Activated CD4-positive, alpha-beta T cell treated with anti-CD3 and anti-CD28 coated beads for 36 hours (primary cell): ENCODE measurements around the gene PHETA2. TPM values are rescaled to one million over a fixed set of nuclear protein-coding genes. Genes with fewer than 3 reads are reported as not detected.
"Not testable (repeated sequence)": the region's sequence is repeated elsewhere in the genome, so short reads cannot be mapped to it uniquely, and the experiment has no call there.

Experiments used
- ATAC-seq: fragments of 200-7000 bp; cut with Tn5 transposase; one replicate; pipeline ENCODE4 v1.10.0; 2021; ENCODE audit warnings: mild to moderate bottlenecking, moderate library complexity
- CTCF ChIA-PET: fragments of 350-600 bp; sonication (Branson Sonifier 250); formaldehyde crosslinking; loops from one replicate; lab custom pipeline; 2021; ENCODE audit warnings: antibody characterized with exemption; lab: Charles Lee
- POLR2A ChIA-PET: fragments of 350-600 bp; sonication (Branson Sonifier 250); formaldehyde crosslinking; loops from one replicate; lab custom pipeline; 2021; ENCODE audit warnings: antibody characterized with exemption, inconsistent platforms; lab: Charles Lee
- DNase-seq: peaks from one replicate; pipeline ENCODE4 v3.0.0-alpha.2; 2020
- H3K27ac Mint-ChIP-seq: one replicate; pipeline ENCODE4 v1.8.0; 2021; ENCODE audit warnings: mixed read lengths
- H3K27me3 Mint-ChIP-seq: one replicate; pipeline ENCODE4 v1.8.0; 2021; ENCODE audit warnings: mixed read lengths
- H3K36me3 Mint-ChIP-seq: one replicate; pipeline ENCODE4 v1.8.0; 2021; ENCODE audit warnings: low read depth, mixed read lengths
- H3K4me1 Mint-ChIP-seq: one replicate; pipeline ENCODE4 v1.8.0; 2021; ENCODE audit warnings: mixed read lengths
- H3K4me3 Mint-ChIP-seq: one replicate; pipeline ENCODE4 v1.8.0; 2021; ENCODE audit warnings: mild to moderate bottlenecking, moderate library complexity, mixed read lengths
- H3K9me3 Mint-ChIP-seq: one replicate; pipeline ENCODE4 v1.8.0; 2021; ENCODE audit warnings: low read depth, mixed read lengths
- intact Hi-C, 2 experiments: fragments of 100-400 bp; cut with DNase I in 1 of 2; cut with micrococcal nuclease in 1 of 2; formaldehyde crosslinking; loops; one replicate each; pipeline versions ENCODE4 v1.14.2 to v1.15.1; 2022 to 2024; cut with DNase I, micrococcal nuclease
- total RNA-seq, 2 experiments: library from RNA; stranded (reverse); gene quantifications; one replicate each; pipeline ENCODE4 v1.2.3, GENCODE V29; 2021

PHETA2 gene
- total RNA-seq, 2 experiments from 2014 or later: 1.4 to 2.3 TPM

DNA sequence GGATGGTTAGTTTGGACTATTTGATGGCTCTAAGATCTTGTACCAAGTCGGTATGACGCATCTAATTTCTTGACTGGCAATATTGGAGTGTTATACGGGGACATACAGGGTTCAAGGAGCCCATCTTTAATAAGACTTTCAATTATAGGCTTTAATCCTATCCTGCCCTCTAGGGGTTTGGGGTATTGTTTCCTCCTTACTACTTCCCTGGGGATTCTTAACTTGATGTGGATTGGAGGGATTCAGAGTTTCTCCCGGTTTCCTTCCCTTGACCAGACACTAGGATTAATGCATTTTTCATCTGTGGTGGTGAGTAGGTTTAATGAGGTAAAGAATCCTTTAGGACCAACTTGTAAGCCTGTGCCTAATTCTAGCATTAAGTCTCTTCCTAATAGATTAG, 37.8 kb downstream of the PHETA2 start:
- DNase-seq: no peak
- no peak for ATAC-seq
- intact Hi-C loops: no loop called here
- Mint-ChIP-seq H3K27me3 (no peaks in the 10 kb centered on the region), H3K27ac (no peak overlapping the region), H3K36me3 (peaks cover 16% of the 10 kb centered on the region), H3K4me1 (no peaks in the 10 kb centered on the region), H3K4me3 (no peak overlapping the region), H3K9me3 (peaks cover 11% of the 10 kb centered on the region)
- POLR2A ChIA-PET: no interaction called here
- CTCF ChIA-PET: interaction anchor here (0.9 kb wide), 1 partner anchor 23 kb away, joined by 7 read pairs; no protein-coding TSS in a partner anchor

DNA sequence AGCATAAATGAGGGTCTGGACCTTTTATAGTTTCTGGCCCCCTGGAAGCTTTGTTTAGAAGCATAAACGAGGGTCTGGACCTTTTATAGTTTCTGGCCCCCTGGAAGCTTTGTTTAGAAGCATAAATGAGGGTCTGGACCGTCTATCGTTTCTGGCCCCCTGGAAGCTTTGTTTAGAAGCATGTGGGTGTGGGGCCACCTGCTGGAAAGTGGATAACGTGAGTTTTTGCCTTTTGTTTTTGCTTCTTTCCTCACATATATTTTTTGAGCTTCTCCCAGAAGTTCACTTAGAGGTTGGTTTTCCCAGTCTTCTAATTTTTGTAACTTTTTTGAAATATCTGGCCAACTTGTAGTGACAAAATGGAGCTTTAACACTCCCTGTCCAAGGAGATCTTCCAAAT, 38.7 kb downstream of the PHETA2 start:
- peaks cover 16% of the 10 kb centered on the region for H3K36me3 Mint-ChIP-seq
- H3K4me3 Mint-ChIP-seq, H3K4me1 Mint-ChIP-seq, H3K27ac Mint-ChIP-seq, intact Hi-C loops, ATAC-seq, H3K27me3 Mint-ChIP-seq: not testable (repeated sequence)
- peak; percentile 16 for DNase-seq
- H3K9me3 Mint-ChIP-seq: peaks cover 11% of the 10 kb centered on the region
- ChIA-PET POLR2A (interaction anchor here (0.7 kb wide), 1 partner anchor 455 kb away, joined by 5 read pairs; no protein-coding TSS in a partner anchor), CTCF (interaction anchor here (1.1 kb wide), 1 partner anchor 22 kb away, joined by 7 read pairs; the partner anchor contains the start of gene NDUFA6)

DNA sequence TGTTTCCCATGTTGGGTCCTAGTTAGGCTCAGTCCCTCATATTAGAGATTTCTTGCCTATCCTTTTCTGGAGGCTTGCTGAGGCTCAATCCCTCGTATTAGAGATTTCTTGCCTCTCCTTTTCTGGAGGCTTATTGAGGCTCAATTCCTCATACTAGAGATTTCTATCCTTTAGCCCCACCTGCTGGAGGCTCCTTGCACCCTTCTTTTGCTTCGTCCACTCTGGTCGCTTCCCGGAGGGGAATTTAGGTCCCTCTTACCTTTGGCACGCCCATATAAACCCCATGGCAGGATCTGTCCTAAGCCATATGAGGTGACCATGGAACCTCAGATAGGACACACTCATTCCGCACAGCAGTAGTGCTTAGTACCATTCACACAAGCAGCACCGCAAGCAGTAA, 40.7 kb downstream of the PHETA2 start:
- H3K4me3 Mint-ChIP-seq: no peak overlapping the region
- peak; percentile 36 for DNase-seq
- intact Hi-C loops: loop anchor here in 1 of 2 experiments (1.0 kb wide), 1 partner anchor 148 kb away; no protein-coding TSS in a partner anchor
- H3K27me3 Mint-ChIP-seq: no peaks in the 10 kb centered on the region
- no peak overlapping the region for H3K27ac Mint-ChIP-seq
- H3K4me1 Mint-ChIP-seq: peaks cover 7% of the 10 kb centered on the region
- H3K9me3 Mint-ChIP-seq: peaks cover 11% of the 10 kb centered on the region
- CTCF ChIA-PET: no interaction called here
- ATAC-seq: no peak
- H3K36me3 Mint-ChIP-seq: peaks cover 16% of the 10 kb centered on the region
- POLR2A ChIA-PET: no interaction called here

DNA sequence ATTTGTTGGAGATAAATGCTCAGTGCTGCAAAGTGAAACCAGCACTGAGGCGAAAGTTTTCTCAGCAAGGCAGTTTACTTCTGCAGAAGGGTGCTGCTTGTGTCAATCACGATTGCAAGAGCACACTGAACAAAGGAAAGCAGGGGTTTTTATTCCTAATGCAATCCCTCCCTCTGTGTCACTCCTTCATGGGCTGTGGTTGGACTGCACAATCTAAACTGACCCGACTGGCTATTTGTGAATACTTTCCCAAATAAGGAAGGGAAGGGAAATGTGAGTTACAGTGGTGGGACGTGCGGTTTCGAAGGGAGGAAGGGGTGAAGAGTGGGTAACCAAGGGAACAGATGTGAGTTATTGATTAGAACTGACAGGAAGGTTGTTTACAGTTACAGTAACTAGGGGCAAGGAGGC, 41.4 kb downstream of the PHETA2 start:
- H3K4me3 Mint-ChIP-seq, ATAC-seq, POLR2A ChIA-PET, DNase-seq, H3K27me3 Mint-ChIP-seq, intact Hi-C loops, CTCF ChIA-PET, H3K27ac Mint-ChIP-seq: not testable (repeated sequence)
- Mint-ChIP-seq H3K36me3 (peaks cover 16% of the 10 kb centered on the region), H3K4me1 (peaks cover 14% of the 10 kb centered on the region), H3K9me3 (peaks cover 11% of the 10 kb centered on the region)

DNA sequence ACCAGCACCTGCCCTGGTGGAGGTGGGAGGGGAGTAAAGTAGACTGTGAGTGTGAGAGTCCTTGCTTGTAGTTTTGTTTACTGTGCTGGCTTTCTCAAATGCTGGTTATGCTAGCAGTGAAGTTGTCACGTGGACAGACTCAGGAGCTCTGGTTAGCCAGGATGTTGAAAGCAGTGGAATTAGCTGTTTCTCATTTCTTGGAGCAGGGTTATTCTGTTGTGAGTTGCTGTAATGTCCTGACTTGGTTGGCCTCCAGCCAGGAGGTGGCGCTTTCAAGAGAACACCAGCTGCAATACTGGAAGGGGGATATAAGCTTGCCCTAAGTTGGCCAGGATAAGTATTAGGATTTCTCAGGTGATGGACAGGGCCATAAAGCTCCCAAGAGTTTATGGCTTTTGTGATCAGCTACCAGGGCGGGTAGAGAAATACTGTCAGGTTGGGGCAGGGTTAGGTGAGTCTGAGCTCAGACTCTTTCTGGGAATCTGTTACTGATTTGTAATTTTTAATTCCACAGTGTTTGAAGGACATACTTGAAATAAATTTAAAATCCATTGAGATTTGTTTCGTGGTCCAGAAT, 42.9 kb downstream of the PHETA2 start:
- intact Hi-C loops: no loop called here
- no peak overlapping the region for H3K4me3 Mint-ChIP-seq
- H3K27ac Mint-ChIP-seq: no peak overlapping the region
- H3K9me3 Mint-ChIP-seq: peaks cover 11% of the 10 kb centered on the region
- CTCF ChIA-PET: interaction anchor here (1.1 to 1.3 kb wide), 4 partner anchors 12 to 429 kb away, joined by 3 read pairs; no protein-coding TSS in a partner anchor
- POLR2A ChIA-PET: interaction anchor here (0.6 kb wide), 1 partner anchor 9 kb away, joined by 3 read pairs; no protein-coding TSS in a partner anchor
- DNase-seq (peak; percentile 30), ATAC-seq (no peak)
- H3K36me3 Mint-ChIP-seq: peaks cover 16% of the 10 kb centered on the region
- no peaks in the 10 kb centered on the region for H3K27me3 Mint-ChIP-seq
- H3K4me1 Mint-ChIP-seq: peaks cover 28% of the 10 kb centered on the region

DNA sequence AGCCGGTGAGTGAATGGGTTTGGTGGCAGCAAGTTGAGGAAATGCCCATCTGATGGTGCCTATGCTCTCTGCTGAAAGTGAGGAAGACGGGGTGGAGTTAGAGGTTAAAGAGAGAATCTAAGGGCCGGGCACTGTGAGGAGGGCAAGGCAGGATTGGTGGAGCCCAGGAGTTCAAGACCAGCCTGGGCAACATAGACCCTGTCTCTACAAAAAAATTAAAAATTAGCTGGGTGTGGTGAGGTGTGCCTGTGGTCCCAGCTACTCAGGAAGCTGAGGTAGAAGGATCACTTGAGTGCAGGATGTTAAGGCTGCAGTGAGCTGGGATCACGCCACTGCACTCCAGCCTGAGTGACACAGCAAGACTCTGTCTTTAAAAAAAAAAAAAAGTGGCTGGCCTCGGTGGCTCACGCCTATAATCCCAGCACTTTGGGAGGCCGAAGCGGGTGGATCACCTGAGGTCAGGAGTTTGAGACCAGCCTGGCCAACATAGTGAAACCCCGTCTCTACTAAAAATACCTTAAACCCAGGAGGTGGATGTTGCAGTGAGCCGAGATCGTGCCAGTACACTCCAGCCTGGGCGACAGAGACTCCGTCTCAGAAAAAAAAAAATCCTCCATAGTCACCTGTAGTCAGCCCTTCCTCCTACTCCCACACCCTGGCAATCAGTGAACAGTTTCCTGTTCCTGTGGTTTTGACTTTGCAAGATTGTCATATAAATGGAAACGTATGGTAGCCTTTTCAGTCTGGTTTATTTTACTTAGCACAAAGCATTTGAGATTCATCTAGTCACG, 46.4 kb downstream of the PHETA2 start:
- Mint-ChIP-seq H3K4me3 (peak overlapping the region; percentile 66), H3K4me1 (peaks cover 34% of the 10 kb centered on the region), H3K27ac (peak overlapping the region; percentile 89)
- H3K9me3 Mint-ChIP-seq, H3K36me3 Mint-ChIP-seq, H3K27me3 Mint-ChIP-seq: not testable (repeated sequence)
- peak; percentile 74 for ATAC-seq
- ChIA-PET CTCF (interaction anchor here (0.7 to 1.6 kb wide), 2 partner anchors 30 to 143 kb away, joined by 3 to 8 read pairs; partner anchors contain the start of gene NDUFA6), POLR2A (interaction anchor here (0.8 to 1.1 kb wide), 2 partner anchors 27 to 30 kb away, joined by 3 to 6 read pairs; partner anchors contain the start of gene NDUFA6)
- intact Hi-C loops: loop anchor here (2.0 kb wide), 1 partner anchor 30 kb away; the partner anchor contains the start of gene NDUFA6 (in 2 of the 2)
- peak; percentile 68 for DNase-seq

DNA sequence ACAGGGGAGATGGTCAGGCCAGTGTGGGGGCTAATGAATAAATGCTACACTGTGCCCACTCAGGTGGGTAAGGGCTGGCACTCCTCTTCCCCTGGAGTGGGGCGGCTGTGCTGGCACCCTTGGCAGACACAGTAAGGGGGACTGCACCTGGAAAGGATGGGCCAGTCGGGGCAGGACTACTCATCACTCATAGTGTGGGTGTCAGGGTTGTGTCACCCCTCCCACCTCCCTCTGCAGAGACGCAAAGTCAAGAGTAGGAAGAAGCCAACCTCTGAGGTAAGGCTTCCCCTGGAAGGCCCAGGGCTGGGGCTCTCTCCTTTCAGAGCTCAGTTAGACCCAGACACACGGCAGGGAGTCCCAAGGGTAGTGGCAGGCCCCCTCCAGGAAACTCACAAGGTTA, 49.5 kb downstream of the PHETA2 start:
- H3K36me3 Mint-ChIP-seq, H3K9me3 Mint-ChIP-seq, intact Hi-C loops, H3K4me3 Mint-ChIP-seq, DNase-seq, H3K27ac Mint-ChIP-seq, H3K27me3 Mint-ChIP-seq: not testable (repeated sequence)
- peaks cover 34% of the 10 kb centered on the region for H3K4me1 Mint-ChIP-seq
- peak; percentile 68 for ATAC-seq
- POLR2A ChIA-PET: interaction anchor here (0.7 kb wide), 1 partner anchor 710 kb away, joined by 4 read pairs; no protein-coding TSS in a partner anchor
- CTCF ChIA-PET: interaction anchor here (0.6 kb wide), 1 partner anchor 426 kb away, joined by 3 read pairs; no protein-coding TSS in a partner anchor

DNA sequence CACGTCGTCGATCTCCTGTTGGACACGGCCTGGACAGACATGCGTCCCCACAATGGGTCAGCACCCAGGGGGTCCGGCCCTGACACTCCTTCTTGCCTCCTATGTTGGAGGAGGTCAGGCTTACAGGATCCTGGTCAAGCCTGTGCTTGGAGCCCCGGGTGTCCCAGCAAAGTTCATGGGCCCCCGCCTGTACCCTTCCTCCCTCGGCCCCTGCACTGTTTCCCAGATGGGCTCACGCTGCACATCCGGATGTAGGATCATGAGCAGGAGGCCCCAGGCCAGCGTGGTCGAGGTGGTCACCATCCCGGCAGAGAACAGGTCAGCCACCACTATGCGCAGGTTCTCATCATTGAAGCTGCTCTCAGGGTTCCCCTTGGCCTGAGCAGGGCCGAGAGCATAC, 53.6 kb downstream of the PHETA2 start:
- no peak for ATAC-seq
- Mint-ChIP-seq H3K36me3 (no peaks in the 10 kb centered on the region), H3K27me3 (no peaks in the 10 kb centered on the region), H3K4me3 (no peak overlapping the region), H3K9me3 (no peaks in the 10 kb centered on the region), H3K4me1 (no peaks in the 10 kb centered on the region), H3K27ac (no peak overlapping the region)
- intact Hi-C loops: no loop called here
- DNase-seq: no peak
- ChIA-PET POLR2A (no interaction called here), CTCF (no interaction called here)

DNA sequence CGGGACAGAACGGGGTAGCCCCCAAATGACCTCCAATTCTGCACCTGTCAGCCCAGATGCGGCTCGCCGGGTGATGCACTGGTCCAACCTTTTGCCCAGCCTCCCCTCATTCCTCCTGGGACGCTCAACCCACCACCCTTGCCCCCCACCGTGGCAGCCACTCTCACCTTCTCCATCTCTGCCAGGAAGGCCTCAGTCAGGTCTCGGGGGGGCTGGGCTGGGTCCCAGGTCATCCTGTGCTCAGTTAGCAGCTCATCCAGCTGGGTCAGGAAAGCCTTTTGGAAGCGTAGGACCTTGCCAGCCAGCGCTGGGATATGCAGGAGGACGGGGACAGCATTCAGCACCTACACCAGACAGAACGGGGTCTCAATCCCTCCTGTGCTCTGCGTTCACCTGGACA, 54.0 kb downstream of the PHETA2 start:
- ATAC-seq, H3K27me3 Mint-ChIP-seq, CTCF ChIA-PET, intact Hi-C loops, POLR2A ChIA-PET, H3K36me3 Mint-ChIP-seq, H3K9me3 Mint-ChIP-seq, H3K27ac Mint-ChIP-seq, DNase-seq, H3K4me3 Mint-ChIP-seq, H3K4me1 Mint-ChIP-seq: not testable (repeated sequence)
